NCI-H748 (cell line): ENCODE results near the gene MTG2.

ENCODE experiments used
- DNase-seq: peaks from one replicate; lab custom pipeline; 2025; ENCODE audit not compliant: unreplicated experiment; lab: John Stamatoyannopoulos, UW

Gene MTG2

GRCh38 chr20:62160876-62161275 is 22.0 kb upstream of the MTG2 start:
- DNase-seq, result no peak

- DNase-seq, result no peak
Measured at GRCh38 chr20:62161347-62161746, 21.5 kb upstream of the MTG2 start.

- no peak for DNase-seq
Measured at GRCh38 chr20:62162765-62163484, 19.9 kb upstream of the MTG2 start.

- DNase-seq, result no peak
Measured at GRCh38 chr20:62163485-62163865, 19.4 kb upstream of the MTG2 start.

- peak; percentile 2 for DNase-seq
Measured at GRCh38 chr20:62163986-62164762, 18.7 kb upstream of the MTG2 start.

GRCh38 chr20:62164879-62165761 is 17.7 kb upstream of the MTG2 start:
- DNase-seq, result no peak

GRCh38 chr20:62165762-62166399 is 16.9 kb upstream of the MTG2 start:
- DNase-seq, result no peak

GRCh38 chr20:62167474-62167873 is 15.4 kb upstream of the MTG2 start:
- no peak for DNase-seq

- DNase-seq, result no peak
Measured at GRCh38 chr20:62168061-62168460, 14.8 kb upstream of the MTG2 start.

- no peak for DNase-seq
Measured at GRCh38 chr20:62168890-62169435, 13.9 kb upstream of the MTG2 start.

- no peak for DNase-seq
Measured at GRCh38 chr20:62170536-62170935, 12.3 kb upstream of the MTG2 start.

GRCh38 chr20:62171245-62171644 is 11.6 kb upstream of the MTG2 start:
- no peak for DNase-seq

GRCh38 chr20:62172666-62173065 is 10.2 kb upstream of the MTG2 start:
- DNase-seq, result no peak

- DNase-seq, result no peak
Measured at GRCh38 chr20:62174021-62174804, 8.6 kb upstream of the MTG2 start.

GRCh38 chr20:62174870-62175624 is 7.8 kb upstream of the MTG2 start:
- no peak for DNase-seq

GRCh38 chr20:62175711-62176110 is 7.1 kb upstream of the MTG2 start:
- no peak for DNase-seq

- no peak for DNase-seq
Measured at GRCh38 chr20:62176866-62177265, 6.0 kb upstream of the MTG2 start.

GRCh38 chr20:62177307-62177706 is 5.5 kb upstream of the MTG2 start:
- no peak for DNase-seq
